ENCODE results near the gene HOXD13. TPM values are rescaled to one million over a fixed set of nuclear protein-coding genes. Genes with fewer than 3 reads are reported as not detected.

The HOXD13 gene
- total and polyA plus RNA-seq, 2 of the 8 experiments (the other 6 are each of a cell fraction or from before 2014, with no cell fraction given): not detected

DNA sequence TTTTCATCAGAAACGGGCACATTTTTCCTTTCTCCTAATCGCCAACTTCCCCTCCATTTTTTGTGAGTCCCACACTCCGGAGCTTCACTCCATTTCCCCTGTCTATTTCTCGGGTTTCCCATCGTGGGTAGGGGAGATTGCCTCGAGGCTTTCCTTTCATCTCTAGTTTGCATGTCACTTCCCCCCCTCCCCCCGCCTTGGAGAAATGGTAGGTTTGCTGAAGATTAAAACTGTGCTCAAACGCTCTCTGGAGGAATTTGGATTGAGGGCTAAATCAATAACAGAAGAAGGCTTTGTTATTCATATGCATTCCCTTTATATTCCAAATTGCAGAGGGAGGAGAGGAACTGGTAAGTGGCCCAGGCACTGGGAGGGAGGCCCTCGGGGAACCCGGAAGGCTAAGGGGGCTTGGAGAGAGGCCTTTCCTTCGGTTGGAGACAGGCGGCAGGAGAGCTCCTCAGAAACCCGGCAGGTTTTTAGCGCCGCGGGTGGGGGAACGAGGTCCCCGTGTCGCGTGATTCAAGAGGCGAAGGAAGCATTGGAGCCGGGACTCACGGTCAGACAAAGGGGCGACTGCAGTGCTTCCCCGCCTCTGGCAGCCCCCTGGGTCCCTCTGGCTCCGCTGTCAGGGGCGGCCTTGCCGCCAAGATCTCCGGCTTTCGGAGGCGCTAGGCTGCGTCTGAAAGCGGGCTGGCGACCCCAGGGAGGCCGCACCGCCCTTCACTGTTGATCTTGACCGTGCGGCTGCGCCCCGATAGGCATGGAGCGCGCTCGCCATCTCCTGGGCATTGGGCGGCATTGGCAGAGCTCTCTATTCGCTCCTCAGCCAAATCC, 4.7 kb downstream of the HOXD13 start (continued):
- peak; percentile 56 for TF ChIP-seq CHD7 (IDR thresholded peaks at IDR 0.05; ENCODE audit: insufficient replicate concordance, low read length)
- no peak for TF ChIP-seq FOSL1 (IDR thresholded peaks at IDR 0.05; ENCODE audit: insufficient read depth, low read depth, low read length)
- TF ChIP-seq RNF2 (IDR thresholded peaks at IDR 0.05; ENCODE audit: borderline replicate concordance, low read depth, low read length, missing control alignments, poor library complexity, severe bottlenecking): peak; percentile 53
- TF ChIP-seq, protein P1, sequence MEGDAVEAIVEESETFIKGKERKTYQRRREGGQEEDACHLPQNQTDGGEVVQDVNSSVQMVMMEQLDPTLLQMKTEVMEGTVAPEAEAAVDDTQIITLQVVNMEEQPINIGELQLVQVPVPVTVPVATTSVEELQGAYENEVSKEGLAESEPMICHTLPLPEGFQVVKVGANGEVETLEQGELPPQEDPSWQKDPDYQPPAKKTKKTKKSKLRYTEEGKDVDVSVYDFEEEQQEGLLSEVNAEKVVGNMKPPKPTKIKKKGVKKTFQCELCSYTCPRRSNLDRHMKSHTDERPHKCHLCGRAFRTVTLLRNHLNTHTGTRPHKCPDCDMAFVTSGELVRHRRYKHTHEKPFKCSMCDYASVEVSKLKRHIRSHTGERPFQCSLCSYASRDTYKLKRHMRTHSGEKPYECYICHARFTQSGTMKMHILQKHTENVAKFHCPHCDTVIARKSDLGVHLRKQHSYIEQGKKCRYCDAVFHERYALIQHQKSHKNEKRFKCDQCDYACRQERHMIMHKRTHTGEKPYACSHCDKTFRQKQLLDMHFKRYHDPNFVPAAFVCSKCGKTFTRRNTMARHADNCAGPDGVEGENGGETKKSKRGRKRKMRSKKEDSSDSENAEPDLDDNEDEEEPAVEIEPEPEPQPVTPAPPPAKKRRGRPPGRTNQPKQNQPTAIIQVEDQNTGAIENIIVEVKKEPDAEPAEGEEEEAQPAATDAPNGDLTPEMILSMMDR (IDR thresholded peaks at IDR 0.05; ENCODE audit: control extremely low read depth in 1 of 3, insufficient read depth in 1 of 3, low read depth in 1 of 3, low read length in 3 of 3): peak in 2 of 3 experiments; percentile 89 to 90; a peak in 3 of 4 replicates
- peak; percentile 45 for TF ChIP-seq BACH1 (IDR thresholded peaks at IDR 0.05; ENCODE audit: low read length)
- TF ChIP-seq CTBP2 (IDR thresholded peaks at IDR 0.05; ENCODE audit: borderline replicate concordance, insufficient read depth, insufficient read length, low read length): no peak

All from H1 (cell line).